Right lobe of liver (tissue), 6 donors: ENCODE measurements around the gene CTNND1. TPM values are rescaled to one million over a fixed set of nuclear protein-coding genes. Genes with fewer than 3 reads are reported as not detected.
A peak's percentile ranks its signal among the peaks of the same experiment; 100 is the strongest.

Source experiments
- ATAC-seq, 4 donors: fragments of 200-7000 bp; cut with Tn5 transposase; one replicate each; pipeline ENCODE4 v1.9.1; 2020; ENCODE audit warnings: mild to moderate bottlenecking in 4 of 4, moderate library complexity in 4 of 4
- DNase-seq, 3 donors: peaks; one replicate each; pipeline ENCODE4 v3.0.0-alpha.2; 2020
- H3K27ac ChIP-seq, 3 donors: fragments of 200-600 bp; one replicate each; pipeline ENCODE4 v1.8.0; 2022
- H3K27me3 ChIP-seq, 2 donors: fragments of 200-600 bp; one replicate each; pipeline ENCODE4 v1.8.0; 2022
- H3K36me3 ChIP-seq, 4 donors: fragments of 200-600 bp; sonication (generic) in 1 of 4; one replicate each; pipeline versions ENCODE4 v1.5.1 to v1.8.0; 2017 to 2022; ENCODE audit warnings: control low read depth in 1 of 4
- H3K4me1 ChIP-seq, 4 donors: fragments of 200-600 bp; sonication (generic) in 1 of 4; one replicate each; pipeline versions ENCODE4 v1.5.1 to v1.8.0; 2017 to 2022; ENCODE audit warnings: control low read depth in 1 of 4
- H3K4me3 ChIP-seq, 3 donors: fragments of 200-600 bp; one replicate each; pipeline ENCODE4 v1.8.0; 2022
- H3K9me3 ChIP-seq, 4 donors: fragments of 200-600 bp; sonication (generic) in 1 of 4; one replicate each; pipeline versions ENCODE4 v1.5.1 to v1.8.0; 2017 to 2022; ENCODE audit warnings: control low read depth in 1 of 4
- CTCF ChIP-seq, 4 donors: fragments of 200-600 bp in 3 of 4; fragments of 450-650 bp in 1 of 4; IDR thresholded peaks; one replicate each; pipeline versions ENCODE4 v1.5.1 to v1.8.0; 2016 to 2022; ENCODE audit warnings: antibody characterized with exemption in 4 of 4, mild to moderate bottlenecking in 2 of 4
- POLR2A ChIP-seq: fragments of 450-650 bp; IDR thresholded peaks from one replicate; pipeline ENCODE4 v1.6.1; 2017; ENCODE audit warnings: antibody characterized with exemption, mild to moderate bottlenecking
- WGBS: methylation state at CpG from one replicate; pipeline ENCODE4 v1.1.6; 2018; ENCODE audit warnings: low coverage, low lambda C conversion rate; ENCODE audit not compliant: insufficient coverage; ENCODE audit errors: missing lambda C conversion rate; 5-methylcytosine and 5-hydroxymethylcytosine counted together
- intact Hi-C, 2 donors: fragments of 100-400 bp; cut with DNase I; formaldehyde crosslinking; loops; one replicate each; pipeline versions ENCODE4 v1.11.2 to v1.14.1; 2022
- total RNA-seq, 6 experiments: library from RNA; depleted of rRNA in 2 of 6; stranded (reverse); fragments of >200 nt in 2 of 6; fragmentation: NEBNext Ultra II Directional in 3 of 6; extraction: Animal tissue kit (Norgen Biotek cat#: 25700) in 3 of 6; gene quantifications; one replicate each; pipeline versions ENCODE4 v1.1.0 to v1.2.4, GENCODE V29; 2016 to 2023
- donor health status: DM: no; HTN: yes; CAD: no.
- donor health status: DM: no; HTN: no; CAD: no.
- donor health status: DM: no; HTN: no; CAD: no.
- donor health status: DM: no; HTN: yes; CAD: no.
- donor health status: DM: no; HTN: yes; CAD: no.

Gene CTNND1
- total RNA-seq, 6 experiments from 2014 or later: 62.3 to 123 (median 97.8) TPM

- Histone ChIP-seq H3K27me3 (no peaks in the 10 kb centered on the region), H3K4me3 (no peak overlapping the region), H3K36me3 (no peaks in the 10 kb centered on the region), H3K9me3 (no peaks in the 10 kb centered on the region), H3K27ac (no peak overlapping the region), H3K4me1 (peaks cover 0 to 3% (median 0%) of the 10 kb centered on the region in 4 donors)
- ATAC-seq (peak in 1 of 4 donors; percentile 36), DNase-seq (no peak)
- TF ChIP-seq CTCF (IDR thresholded peaks at IDR 0.05) (no peak), POLR2A (no peak)
- intact Hi-C loops: loop anchor here in 1 of 2 donors (5.0 kb wide), 1 partner anchor 49 kb away; no protein-coding TSS in a partner anchor
- 96% methylated on average over 23 of the region's 30 CpGs for WGBS
Observed at GRCh38 chr11:57752954-57753353, 8.6 kb upstream of the CTNND1 start.

- intact Hi-C loops: no loop called here
- no peak overlapping the region for H3K4me3 ChIP-seq
- H3K4me1 ChIP-seq: peaks cover 0 to 5% (median 0%) of the 10 kb centered on the region in 4 donors
- TF ChIP-seq POLR2A (no peak), CTCF (IDR thresholded peaks at IDR 0.05) (no peak)
- WGBS: 59% methylated on average over 3 of the region's 3 CpGs
- no peaks in the 10 kb centered on the region for H3K36me3 ChIP-seq
- ATAC-seq: no peak
- no peak overlapping the region for H3K27ac ChIP-seq
- no peak for DNase-seq
- no peaks in the 10 kb centered on the region for H3K27me3 ChIP-seq
- H3K9me3 ChIP-seq: no peaks in the 10 kb centered on the region
Observed at GRCh38 chr11:57758174-57758573, 3.4 kb upstream of the CTNND1 start.

- peak; percentile 41 to 54 (median 48) for ATAC-seq
Observed at GRCh38 chr11:57762235-57762861, 746 bp downstream of the CTNND1 start.

GRCh38 chr11:57763568-57763967, 2.0 kb downstream of the CTNND1 start:
- Histone ChIP-seq H3K9me3 (no peaks in the 10 kb centered on the region), H3K4me1 (peaks cover 0 to 32% (median 10%) of the 10 kb centered on the region in 4 donors), H3K36me3 (no peaks in the 10 kb centered on the region), H3K4me3 (peak overlapping the region; percentile 54 to 60 (median 57)), H3K27ac (peak overlapping the region; percentile 89 to 98 (median 95)), H3K27me3 (no peaks in the 10 kb centered on the region)
- ATAC-seq: peak in 3 of 4 donors; percentile 26 to 44 (median 38)
- no peak for DNase-seq
- no peak for TF ChIP-seq POLR2A
- peak in 3 of 4 donors; percentile 14 to 25 (median 22) for TF ChIP-seq CTCF (IDR thresholded peaks at IDR 0.05)
- 5% methylated on average over 1 of the region's 1 CpG for WGBS
- intact Hi-C loops: no loop called here

More at GRCh38 chr11:57762235-57762861, 746 bp downstream of the CTNND1 start:
- H3K4me3 ChIP-seq: peak overlapping the region; percentile 54 to 60 (median 57)
- H3K27ac ChIP-seq: peak overlapping the region; percentile 89 to 98 (median 95)
- intact Hi-C loops: no loop called here
- H3K27me3 ChIP-seq: no peaks in the 10 kb centered on the region
- H3K4me1 ChIP-seq: peaks cover 0 to 32% (median 10%) of the 10 kb centered on the region in 4 donors
- no peak for TF ChIP-seq POLR2A
- no peak for TF ChIP-seq CTCF (IDR thresholded peaks at IDR 0.05)
- 0% methylated on average over 9 of the region's 9 CpGs for WGBS
- H3K36me3 ChIP-seq: no peaks in the 10 kb centered on the region
- no peaks in the 10 kb centered on the region for H3K9me3 ChIP-seq
- DNase-seq: no peak
